Measurements from ENCODE around the gene HOTAIR. TPM values are rescaled to one million over a fixed set of nuclear protein-coding genes. Genes with fewer than 3 reads are reported as not detected.

HOTAIR gene
- total RNA-seq, 2 donors from 2014 or later, result 0.28 TPM; not detected in 1

DNA sequence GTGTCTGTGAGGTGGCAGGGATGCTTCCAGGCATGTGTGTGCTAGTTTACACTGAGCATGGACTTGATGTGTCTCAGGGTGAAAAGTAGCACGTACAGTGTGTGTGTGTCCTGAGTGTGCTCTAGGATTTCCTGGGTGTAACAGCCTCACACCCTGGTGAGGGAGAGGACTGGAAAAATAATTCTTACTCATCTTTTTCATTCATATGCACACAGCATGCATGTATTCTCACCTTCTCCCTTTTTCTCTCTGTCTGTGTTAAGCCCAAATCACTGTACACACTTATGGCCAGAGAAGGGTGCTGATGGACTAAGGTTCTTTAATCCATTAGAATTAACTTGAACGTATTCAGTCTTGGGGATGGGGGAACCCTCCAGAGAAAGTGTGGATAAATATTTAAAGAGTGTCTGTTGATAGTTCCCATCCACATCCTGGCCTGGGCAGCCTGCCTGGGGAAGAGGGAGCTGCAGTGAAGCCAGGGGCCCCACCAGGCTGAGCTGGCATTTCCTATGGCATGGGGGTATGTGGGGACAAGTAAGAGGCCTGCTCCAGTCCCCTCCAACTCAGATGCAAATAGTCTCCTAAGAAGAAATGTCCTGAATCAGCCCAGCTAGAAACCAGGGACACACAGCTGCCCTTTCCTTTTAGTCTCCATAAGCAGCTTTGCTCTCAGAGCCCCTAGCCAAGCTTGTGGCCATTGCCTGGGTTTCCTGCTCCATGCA is 32.9 kb upstream of the HOTAIR start:
- Histone ChIP-seq H3K36me3 (no peaks in the 10 kb centered on the region), H3K4me1 (replicated peaks) (no peaks in the 10 kb centered on the region), H3K27ac (no peak overlapping the region), H3K27me3 (replicated peaks; ENCODE audit: insufficient read depth) (peaks cover 80% of the 10 kb centered on the region), H3K4me3 (no peak overlapping the region), H3K9me3 (no peaks in the 10 kb centered on the region)
- WGBS, result 51% methylated on average over 2 of the region's 2 CpGs
- no peak for DNase-seq (ENCODE audit: low spot score)
- TF ChIP-seq POLR2A (IDR thresholded peaks at IDR 0.05), result no peak
- intact Hi-C loops (cut with DNase I), result loop anchor here (2.0 kb wide), 1 partner anchor 185 kb away; no protein-coding TSS in a partner anchor

DNA sequence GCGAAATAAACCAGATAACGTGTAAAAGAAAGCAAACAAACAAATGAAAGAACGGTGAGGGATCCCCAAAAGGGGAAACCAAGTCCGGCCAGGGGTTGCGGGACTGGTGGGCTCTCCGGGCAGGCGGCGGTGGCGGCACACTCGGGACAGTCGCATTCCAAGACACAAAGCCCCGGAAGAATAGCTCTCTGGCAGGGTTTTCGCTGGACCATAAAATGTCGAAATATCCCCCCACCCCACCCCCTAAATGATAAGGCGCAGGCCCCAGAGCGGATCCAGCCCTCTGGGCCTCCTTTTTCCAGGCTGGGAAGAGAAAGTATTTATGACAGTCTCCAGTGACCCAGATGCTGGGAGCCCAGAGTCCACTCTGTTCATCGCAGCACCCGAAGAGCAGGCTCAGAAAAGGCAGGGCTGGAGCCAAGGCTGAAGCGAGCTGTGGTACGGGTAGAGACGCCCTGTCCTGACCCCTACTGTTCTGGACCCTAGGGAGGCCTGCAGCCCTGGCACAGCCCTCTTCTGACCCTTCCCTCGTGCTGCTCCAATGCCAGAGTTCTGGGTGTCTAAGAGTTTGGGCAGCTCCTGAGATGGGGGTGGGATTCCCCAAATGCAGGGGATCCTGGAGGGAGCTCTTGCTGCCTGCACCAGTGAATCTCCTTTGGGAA is 31.9 kb upstream of the HOTAIR start:
- no peak overlapping the region for H3K27ac ChIP-seq

DNA sequence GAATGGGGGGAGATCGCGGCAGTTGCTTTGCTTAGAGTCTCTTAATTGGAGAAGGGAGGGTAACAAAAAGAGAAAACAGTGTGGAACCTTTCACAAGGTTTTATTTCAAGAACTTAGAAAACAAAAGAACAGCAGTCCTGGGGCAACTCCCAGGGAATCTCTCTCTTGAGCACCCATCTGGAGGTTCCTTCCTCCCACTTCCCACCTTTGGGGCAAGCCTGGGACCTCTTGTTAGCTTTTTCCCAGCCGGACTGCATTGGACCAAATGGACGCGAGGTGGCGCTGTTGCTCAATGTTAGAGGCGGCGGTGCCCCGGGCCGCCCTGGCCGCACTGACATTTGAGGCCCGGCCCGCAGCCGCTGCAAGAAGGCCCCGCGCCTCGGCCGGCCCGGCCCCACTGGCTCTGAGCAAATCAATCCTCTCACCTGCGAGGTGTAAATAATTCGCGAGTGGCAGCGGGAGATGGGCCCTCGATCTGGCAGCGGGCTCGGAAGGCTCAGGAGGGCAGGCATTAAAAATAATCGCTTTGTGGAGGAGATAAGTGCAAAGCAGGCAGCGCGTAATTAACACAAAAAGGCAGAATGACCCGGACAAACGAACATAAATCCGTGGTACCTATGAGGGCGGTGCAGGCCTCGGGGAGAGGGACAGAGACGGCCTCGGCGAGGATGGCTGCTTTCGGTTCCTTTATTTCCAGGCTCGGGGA is 31.3 kb upstream of the HOTAIR start:
- intact Hi-C loops (cut with DNase I), result loop anchor here (2.0 kb wide), 1 partner anchor 187 kb away; no protein-coding TSS in a partner anchor
- 9% methylated on average over 38 of the region's 39 CpGs for WGBS
- H3K9me3 ChIP-seq, result no peaks in the 10 kb centered on the region
- no peaks in the 10 kb centered on the region for H3K4me1 ChIP-seq (replicated peaks)
- DNase-seq (ENCODE audit: low spot score), result peak; percentile 78
- no peak overlapping the region for H3K4me3 ChIP-seq
- TF ChIP-seq POLR2AphosphoS5 (IDR thresholded peaks at IDR 0.05) (peak; percentile 46), POLR2A (IDR thresholded peaks at IDR 0.05) (no peak)
- TF ChIP-seq, protein P1, sequence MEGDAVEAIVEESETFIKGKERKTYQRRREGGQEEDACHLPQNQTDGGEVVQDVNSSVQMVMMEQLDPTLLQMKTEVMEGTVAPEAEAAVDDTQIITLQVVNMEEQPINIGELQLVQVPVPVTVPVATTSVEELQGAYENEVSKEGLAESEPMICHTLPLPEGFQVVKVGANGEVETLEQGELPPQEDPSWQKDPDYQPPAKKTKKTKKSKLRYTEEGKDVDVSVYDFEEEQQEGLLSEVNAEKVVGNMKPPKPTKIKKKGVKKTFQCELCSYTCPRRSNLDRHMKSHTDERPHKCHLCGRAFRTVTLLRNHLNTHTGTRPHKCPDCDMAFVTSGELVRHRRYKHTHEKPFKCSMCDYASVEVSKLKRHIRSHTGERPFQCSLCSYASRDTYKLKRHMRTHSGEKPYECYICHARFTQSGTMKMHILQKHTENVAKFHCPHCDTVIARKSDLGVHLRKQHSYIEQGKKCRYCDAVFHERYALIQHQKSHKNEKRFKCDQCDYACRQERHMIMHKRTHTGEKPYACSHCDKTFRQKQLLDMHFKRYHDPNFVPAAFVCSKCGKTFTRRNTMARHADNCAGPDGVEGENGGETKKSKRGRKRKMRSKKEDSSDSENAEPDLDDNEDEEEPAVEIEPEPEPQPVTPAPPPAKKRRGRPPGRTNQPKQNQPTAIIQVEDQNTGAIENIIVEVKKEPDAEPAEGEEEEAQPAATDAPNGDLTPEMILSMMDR (IDR thresholded peaks at IDR 0.05), result peak; percentile 89 to 99 (median 94)
- no peaks in the 10 kb centered on the region for H3K36me3 ChIP-seq
- peaks cover 84% of the 10 kb centered on the region for H3K27me3 ChIP-seq (replicated peaks; ENCODE audit: insufficient read depth)
- H3K27ac ChIP-seq, result no peak overlapping the region

More for the DNA sequence above, 31.9 kb upstream of the HOTAIR start:
- intact Hi-C loops (cut with DNase I), result loop anchor here (2.0 kb wide), 1 partner anchor 186 kb away; no protein-coding TSS in a partner anchor
- Histone ChIP-seq H3K4me1 (replicated peaks) (no peaks in the 10 kb centered on the region), H3K27me3 (replicated peaks; ENCODE audit: insufficient read depth) (peaks cover 83% of the 10 kb centered on the region), H3K9me3 (no peaks in the 10 kb centered on the region), H3K4me3 (no peak overlapping the region), H3K36me3 (no peaks in the 10 kb centered on the region)
- DNase-seq (ENCODE audit: low spot score), result no peak
- WGBS, result 24% methylated on average over 22 of the region's 22 CpGs
- TF ChIP-seq POLR2A (IDR thresholded peaks at IDR 0.05), result no peak
- TF ChIP-seq POLR2AphosphoS5 (IDR thresholded peaks at IDR 0.05), result no peak
- TF ChIP-seq, protein P1 (IDR thresholded peaks at IDR 0.05), result no peak

DNA sequence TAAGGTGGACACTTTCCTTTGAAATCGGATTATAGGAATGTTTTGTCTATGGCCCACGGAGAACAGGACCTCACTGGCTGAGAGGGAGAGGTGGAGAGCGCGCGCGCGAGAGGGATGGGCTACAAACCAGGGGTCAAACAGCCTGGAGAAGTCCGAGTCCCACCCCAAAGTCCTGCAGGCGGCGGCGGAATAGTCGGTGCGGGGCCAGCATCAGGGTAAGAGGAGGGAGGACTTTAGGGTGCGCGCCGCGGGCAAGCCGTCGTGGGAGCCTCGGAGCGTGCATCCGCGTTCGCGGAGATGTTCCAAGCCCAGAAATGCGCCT is 30.7 kb upstream of the HOTAIR start:
- H3K9me3 ChIP-seq, result no peaks in the 10 kb centered on the region
- no peaks in the 10 kb centered on the region for H3K36me3 ChIP-seq
- WGBS, result 4% methylated on average over 26 of the region's 26 CpGs
- intact Hi-C loops (cut with DNase I), result no loop called here
- no peak for DNase-seq (ENCODE audit: low spot score)
- TF ChIP-seq POLR2AphosphoS5 (IDR thresholded peaks at IDR 0.05) (no peak), POLR2A (IDR thresholded peaks at IDR 0.05) (no peak)
- TF ChIP-seq, protein P1 (IDR thresholded peaks at IDR 0.05), result no peak
- H3K27me3 ChIP-seq (replicated peaks; ENCODE audit: insufficient read depth), result peaks cover 84% of the 10 kb centered on the region
- H3K27ac ChIP-seq, result no peak overlapping the region
- no peak overlapping the region for H3K4me3 ChIP-seq
- no peaks in the 10 kb centered on the region for H3K4me1 ChIP-seq (replicated peaks)

DNA sequence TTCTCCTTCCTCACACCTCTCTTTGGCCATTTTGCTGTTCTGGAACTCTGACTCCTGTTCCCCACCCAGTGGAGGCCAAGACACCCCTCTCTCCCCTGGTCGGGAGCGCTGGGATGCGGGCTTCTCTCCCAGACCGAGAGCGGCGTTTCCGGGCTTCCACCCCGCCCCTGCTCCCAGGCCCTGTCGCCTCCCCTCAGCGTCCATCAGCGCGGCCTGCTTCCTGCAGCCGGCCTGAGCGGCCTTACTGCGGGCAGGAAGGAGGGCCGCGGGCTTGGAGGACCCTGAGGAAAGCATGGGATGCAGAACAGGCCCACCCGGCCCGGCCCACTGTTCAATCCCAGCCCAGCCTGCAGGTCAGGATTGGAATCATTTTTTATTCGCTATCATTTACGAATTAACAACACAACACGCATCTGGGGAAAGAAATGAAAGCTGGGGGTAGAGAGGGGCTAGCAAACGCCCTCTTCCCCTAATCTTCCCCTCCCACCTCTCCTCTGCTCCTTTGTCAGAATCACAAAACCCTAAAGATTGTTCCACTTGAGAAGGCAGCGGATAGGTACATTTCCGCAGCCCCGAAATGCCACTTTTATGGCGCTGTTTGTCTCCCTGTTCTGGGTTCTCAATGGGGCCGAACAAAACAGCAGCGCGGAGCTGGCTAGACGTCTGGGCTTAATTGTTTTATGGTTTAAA is 30.2 kb upstream of the HOTAIR start:
- intact Hi-C loops (cut with DNase I), result no loop called here
- H3K27me3 ChIP-seq (replicated peaks; ENCODE audit: insufficient read depth), result peaks cover 84% of the 10 kb centered on the region
- H3K4me1 ChIP-seq (replicated peaks), result no peaks in the 10 kb centered on the region
- H3K9me3 ChIP-seq, result no peaks in the 10 kb centered on the region
- TF ChIP-seq POLR2A (IDR thresholded peaks at IDR 0.05) (no peak), POLR2AphosphoS5 (IDR thresholded peaks at IDR 0.05) (no peak)
- TF ChIP-seq, protein P1 (IDR thresholded peaks at IDR 0.05), result no peak
- H3K36me3 ChIP-seq, result no peaks in the 10 kb centered on the region
- no peak for DNase-seq (ENCODE audit: low spot score)
- 24% methylated on average over 29 of the region's 31 CpGs for whole genome bisulfite sequencing
- H3K4me3 ChIP-seq, result no peak overlapping the region
- no peak overlapping the region for H3K27ac ChIP-seq
